ENCODE results near the gene KRT73.
A peak's percentile ranks its signal among the peaks of the same experiment; 100 is the strongest.
"Not testable (repeated sequence)": the region's sequence is repeated elsewhere in the genome, so short reads cannot be mapped to it uniquely, and the experiment has no call there.

The KRT73 gene

DNA sequence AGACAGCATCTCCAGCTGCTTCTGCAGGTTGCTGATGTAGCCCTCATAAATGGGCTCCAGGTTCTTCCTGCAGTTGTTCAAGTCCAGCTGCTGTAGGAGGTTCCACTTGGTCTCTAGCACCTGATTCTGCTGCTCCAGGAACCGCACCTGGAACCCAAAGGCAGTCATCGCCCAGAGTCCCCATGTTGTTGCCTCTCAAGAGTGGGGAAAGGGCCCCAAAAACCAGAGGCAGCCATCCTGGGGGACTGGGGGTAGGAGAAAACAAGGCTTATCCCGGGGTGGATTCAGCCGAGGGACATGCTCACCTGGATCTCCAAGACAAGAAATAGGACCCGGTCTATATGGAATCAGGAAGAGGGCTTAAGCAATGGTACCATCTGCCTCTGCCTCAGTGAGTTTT lies 19.4 kb downstream of the KRT73 start:
- DNase-seq: no peak

DNA sequence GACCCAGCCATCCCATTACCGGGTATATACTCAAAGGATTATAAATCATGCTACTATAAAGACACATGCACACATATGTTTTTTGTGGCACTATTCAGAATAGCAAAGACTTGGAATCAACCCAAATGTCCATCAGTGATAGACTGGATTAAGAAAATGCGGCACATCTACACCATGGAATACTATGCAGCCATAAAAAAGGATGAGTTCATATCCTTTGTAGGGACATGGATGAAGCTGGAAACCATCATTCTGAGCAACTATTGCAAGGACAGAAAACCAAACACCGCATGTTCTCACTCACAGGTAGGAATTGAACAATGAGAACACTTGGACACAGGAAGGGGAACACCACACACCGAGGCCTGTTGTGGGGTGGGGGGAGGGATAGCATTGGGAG lies 24.1 kb downstream of the KRT73 start:
- DNase-seq: not testable (repeated sequence)

DNA sequence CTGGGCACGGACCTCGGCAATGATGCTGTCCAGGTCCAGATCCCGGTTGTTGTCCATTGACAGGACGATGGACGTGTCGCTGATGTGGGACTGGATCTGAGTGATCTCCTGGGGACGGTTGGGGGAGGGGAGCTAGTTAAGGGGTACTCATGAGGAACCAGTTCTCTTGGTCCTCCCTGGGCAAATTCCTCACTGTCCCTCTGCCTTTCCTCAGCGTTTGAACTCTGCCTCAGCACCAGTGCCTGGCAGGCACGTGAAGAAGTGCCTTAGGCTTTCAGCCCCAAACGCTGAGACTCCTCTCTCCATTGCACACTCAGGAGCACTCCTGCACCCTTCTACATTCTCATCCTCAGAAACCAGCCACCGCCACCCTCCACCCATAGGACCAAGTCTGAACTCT lies 26.8 kb downstream of the KRT73 start:
- DNase-seq: no peak

DNA sequence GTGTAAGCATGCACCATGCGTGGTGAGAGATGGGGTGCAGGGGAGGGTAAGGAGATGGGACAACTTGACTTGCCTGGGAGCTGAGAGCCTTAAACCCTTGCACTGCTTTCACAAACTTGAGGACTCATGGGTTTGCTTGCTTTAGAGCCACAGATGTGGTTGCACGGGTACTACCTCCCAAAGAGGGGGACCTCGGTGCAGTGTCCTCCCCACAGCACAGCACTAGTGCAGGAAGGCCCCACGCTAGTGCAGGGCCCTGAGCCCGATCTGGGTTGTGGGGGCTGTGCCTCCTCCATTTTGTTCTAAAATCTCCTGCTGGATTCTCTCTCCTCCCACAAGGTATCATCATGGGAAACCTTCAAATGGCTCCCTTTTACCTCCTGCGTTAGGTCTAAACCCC lies 28.3 kb downstream of the KRT73 start:
- DNase-seq: no peak

DNA sequence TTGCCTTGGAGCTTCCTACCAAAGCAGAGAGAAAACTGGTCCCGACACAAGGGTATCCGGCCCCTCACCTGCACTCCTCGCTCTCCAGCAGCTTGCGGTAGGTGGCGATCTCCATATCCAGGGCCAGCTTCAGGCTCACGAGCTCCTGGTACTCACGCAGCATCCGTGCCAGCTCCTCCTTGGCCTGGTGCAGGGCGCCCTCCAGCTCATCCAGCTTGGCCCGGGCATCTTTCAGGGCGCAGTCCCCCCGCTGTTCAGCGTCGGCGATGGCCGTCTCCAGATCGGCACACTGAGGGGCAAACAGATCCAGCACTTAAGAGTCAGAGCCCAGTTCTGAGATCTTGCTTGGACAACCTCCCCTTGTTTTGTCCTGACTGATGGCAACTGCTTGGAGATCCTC lies 30.8 kb downstream of the KRT73 start:
- no peak for DNase-seq

DNA sequence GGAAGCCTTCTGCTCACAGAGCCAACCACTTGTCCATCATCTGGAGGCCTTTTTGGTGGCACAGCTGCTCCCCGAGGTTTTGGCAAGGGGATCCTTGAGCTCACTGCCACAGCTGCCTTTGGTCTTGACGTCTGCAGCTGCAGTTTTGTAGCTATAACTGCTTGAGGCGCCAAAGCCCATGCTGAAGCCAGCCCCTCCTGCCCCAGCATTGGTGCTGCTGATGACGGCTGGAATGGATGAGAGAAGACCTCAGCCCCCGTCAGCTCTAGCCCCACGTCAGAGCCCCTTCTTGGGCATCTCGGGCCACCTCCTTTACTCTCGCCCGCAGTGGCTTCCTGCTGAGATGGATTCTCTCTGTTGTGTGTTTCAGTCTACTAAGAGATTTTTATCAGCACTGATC lies 32.4 kb downstream of the KRT73 start:
- DNase-seq: peak; percentile 6

DNA sequence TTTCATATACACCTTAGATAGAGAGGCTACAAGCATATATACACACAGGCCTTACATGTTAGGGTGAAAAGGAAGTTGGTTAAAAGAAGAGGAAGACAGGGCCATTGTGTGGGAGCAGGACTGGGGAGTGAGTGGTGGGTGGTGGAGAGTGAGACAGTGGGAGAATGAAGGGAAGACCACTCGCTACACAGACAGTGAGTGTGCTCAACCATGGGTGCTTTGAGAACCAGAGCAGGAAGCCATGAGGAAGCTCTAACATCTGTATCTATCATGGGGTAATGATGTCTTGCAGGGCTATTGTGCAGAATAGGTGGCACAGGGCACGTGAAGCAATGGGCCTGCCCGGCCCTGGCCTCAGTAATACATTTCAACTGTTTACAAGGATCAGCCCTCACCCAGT lies 33.3 kb downstream of the KRT73 start:
- DNase-seq: no peak

DNA sequence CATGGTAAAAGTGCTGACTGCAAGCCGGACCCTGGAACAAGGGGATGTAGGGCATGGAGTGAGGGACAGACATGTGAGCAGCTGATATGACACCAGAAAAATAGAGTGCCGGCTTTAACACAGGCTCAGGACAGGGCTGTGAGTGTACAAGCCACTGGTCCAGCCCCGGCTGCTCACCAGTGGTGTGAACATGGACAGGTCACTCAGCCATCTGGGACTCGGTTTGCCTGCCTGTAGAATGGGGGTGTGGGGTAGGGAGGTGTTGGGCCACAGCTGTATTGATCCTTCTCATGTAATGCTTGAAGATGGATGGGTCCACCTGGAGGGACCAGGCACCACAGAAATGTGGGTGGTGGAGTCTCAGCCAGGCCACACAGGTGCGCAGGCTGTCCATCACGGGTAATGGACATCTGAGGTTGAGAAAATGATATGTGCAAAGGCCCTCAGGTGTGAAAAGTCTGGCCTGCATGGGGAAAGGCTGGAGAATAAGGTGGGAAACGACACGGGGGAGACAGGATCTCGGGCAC lies 34.1 kb downstream of the KRT73 start:
- DNase-seq: no peak

DNA sequence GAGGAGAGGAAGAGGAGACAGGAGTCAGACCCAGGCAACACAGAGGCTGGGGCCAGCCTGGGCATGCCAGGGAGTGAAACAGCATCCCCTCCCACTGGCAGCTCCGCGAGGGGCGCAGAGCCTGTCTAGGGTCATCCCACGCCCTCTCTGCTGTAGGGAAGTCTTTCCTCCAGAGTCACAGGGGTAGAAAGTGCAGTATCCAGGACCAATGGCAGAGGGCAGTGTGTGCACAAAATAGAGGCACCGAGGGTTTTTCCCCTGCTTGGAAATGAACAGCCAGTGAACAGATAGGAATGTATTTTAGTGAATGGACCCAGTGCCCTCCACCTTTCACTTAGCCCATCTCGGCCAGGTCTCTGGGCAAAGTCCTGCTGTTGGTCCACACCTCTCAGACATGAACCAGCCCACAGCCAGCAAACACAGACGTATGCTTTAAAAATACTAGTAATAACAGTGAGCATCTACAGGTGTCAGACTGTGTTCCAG lies 35.3 kb downstream of the KRT73 start:
- peak; percentile 57 for DNase-seq

DNA sequence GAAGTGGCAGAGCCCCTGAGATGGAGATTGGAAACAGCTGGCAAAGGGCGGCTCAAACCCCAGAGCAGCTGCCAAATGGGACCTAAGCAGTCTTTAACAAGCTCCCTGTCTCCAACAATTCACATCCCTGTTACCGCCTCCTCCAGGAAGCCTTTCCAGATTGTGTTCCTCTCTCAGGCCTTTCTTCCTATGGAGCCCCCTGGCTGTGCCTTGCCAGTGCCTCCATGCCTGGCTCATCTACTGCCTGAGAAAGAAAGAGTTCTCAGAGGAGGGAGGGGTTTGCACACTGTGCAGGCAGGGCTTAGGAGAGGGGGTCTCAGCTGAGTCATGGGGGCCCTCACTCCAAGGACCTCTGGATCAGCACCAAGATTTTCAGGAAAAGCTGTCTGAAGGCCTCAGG lies 35.9 kb downstream of the KRT73 start:
- no peak for DNase-seq

DNA sequence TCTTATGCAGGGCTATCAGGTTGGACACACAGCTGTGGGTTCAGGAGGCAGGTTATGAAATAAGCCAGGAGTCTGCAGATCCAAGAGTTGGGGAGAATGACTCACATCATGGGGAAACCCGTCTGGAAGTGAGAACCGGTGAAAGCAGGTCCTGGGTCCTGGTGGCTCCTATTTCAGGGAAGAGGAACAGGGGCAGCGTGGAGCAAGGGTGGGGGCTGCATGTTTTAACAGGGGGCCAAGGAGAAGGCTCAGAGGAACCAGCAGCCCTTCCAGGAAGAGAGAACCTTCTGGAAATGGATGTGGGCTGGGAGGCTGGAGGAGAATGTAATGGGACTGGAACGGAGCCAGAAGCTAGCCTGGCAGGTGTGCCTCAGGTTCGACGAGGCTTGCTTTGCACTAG lies 36.9 kb downstream of the KRT73 start:
- DNase-seq: no peak

DNA sequence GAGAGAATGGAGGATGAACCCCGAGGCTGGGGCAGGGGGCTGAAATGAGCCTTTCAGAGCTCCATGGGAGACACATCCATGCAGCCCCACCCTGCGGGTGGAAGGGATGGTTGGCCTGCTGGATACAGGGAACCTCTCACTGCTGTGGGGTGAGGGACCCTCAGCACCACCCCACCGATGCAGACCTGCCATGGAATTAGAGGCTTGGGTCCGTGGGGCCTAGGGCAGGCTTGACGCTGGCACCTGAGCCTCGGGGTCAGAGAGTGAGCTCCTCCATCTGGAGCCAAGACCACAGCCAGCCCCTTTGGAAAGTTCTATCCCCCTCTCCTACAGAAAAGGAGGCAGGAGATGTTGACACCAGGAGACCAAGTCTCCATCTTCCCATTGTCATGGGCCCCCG lies 37.3 kb downstream of the KRT73 start:
- DNase-seq: no peak

DNA sequence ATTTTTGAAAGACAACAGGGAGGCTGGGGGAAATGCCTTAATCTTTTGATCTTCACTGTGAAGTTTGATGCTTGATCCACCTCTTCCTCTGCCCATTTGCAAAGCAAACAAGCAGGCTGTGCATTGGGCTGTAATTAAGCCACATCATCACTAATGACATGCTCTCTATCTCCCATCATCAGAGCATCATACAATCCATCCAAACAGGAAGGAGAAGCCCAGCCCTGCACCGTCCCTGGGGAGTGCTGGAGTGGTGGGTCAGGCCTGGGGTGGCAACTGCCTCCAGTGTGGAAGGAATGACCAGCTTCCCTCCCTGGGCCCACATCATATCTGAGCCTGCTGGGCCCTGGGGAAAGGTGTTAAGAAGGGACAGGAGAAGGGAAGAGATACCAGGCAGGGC lies 37.9 kb downstream of the KRT73 start:
- DNase-seq: no peak

DNA sequence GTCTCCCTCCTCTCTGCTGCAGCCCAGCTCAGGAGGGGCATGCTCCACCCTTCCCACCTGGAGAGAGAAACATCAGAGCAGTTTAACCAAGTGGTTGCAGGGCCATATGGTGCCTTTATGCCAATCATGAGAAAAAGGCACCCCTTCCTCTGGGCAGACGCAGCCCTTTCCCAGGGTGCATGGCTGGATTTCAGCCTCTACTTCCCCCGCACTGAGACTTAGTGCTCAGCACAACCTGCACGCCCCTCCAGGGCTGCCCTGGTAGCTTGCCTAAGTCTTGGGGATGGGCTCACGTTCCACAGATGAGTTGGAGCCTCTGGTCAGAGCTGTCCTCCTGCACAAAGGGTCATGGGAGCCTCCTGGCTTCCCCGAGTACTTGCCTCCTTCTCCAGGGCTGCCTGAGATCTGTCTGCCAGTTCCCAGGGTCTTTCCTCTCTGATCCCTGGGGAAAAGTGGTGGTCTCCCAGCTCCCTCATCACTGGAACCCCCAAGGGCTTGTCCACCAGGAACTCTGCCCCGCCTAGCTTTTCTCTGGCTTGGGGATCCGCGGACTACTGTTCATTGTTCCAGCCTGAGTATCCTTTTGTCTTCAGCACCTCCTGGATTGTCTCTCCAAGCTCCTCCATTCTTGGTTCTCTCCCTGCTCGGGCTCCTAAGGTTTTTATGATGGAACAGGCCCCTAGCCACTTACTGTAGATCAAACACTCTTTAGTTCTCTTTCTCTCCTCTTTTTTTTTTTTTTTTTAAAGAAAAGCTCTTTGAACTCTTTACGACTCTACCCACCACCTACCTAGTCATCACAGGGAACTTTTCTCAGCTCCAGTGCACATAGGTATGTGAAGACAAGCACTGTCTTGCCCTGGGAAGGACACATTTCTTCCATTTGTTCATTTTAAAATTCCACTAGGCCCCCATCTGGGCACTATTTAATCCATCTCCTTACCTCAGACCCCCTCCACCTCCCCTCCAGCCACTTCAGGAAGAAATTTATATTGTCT lies 38.6 kb downstream of the KRT73 start:
- DNase-seq: no peak

DNA sequence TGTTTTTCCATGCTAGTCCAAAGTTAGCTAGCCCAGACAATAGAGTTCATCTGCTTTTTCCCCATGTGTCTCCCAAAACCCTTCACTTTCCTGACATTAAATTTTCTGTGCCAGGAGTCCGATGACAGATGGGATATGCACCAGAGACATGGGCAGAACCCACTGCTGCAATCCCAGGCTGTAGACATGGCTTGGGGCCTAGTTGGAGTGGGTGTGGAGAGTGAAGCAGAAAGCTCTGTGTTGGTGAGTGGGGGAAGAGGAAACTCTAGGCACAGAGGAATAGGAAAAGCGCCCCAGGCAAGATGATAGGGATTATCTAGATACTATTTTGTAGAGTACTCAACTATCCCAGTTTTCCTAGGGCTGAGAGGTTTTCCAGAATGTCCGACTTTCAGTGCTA lies 39.9 kb downstream of the KRT73 start:
- DNase-seq: no peak

DNA sequence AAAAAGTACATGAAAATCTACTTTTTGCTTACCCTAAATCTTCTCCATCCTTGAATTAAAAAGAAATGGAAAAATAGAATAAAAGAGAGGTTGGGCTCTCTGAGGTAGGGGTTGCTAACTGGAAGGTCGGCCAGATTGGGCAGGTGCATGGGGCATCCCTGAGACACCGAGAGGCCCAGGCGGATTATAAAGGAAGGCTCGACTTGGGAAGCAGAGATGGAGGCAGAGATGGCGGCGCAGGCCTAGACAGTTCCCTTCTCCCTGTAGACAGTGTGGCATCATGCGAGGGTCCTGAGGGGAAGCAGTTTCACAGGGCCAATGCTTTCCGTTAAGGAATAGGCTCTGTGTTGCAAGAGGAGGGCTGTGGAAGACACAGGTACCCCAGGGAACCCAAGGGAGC lies 41.0 kb downstream of the KRT73 start:
- no peak for DNase-seq

DNA sequence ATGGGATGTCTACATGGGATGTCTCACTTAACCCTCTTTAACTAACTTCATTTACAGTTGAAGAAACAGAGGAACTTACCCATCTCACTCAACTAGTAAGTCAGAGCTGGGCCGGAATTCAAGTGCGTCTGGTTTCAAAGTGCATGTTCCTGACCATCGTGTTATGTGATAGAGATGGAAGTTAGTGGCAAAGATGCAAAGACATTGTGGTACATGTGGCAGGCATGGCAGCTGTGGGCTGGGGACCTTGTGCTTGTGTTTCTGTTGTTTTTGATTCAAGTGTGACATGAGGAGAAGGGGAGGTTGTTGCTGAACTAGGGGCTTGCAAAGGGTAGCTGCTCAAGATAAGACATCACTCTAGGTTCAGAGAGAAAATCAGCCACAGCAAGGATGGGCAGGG lies 42.4 kb downstream of the KRT73 start:
- no peak for DNase-seq

DNA sequence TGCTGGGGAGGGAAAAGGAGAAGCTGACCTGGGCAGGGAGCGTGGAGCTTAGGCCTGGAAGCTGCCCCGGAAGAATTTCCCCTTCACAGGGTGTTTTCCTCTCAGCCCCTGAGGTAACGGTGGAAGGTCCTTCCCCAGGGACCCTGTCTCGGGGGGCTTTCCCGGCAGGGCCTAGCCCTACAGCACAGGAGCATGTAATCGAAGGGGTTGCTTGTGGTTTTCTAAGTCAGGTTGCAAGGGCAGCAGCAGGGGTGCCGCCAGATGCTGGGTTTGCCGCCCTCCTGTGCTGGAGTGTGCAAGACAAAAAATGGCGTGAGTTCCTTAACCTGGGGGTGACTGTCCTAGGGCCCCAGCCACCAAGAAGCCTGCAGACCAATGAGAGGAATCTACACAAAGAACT lies 43.1 kb downstream of the KRT73 start:
- DNase-seq: no peak

DNA sequence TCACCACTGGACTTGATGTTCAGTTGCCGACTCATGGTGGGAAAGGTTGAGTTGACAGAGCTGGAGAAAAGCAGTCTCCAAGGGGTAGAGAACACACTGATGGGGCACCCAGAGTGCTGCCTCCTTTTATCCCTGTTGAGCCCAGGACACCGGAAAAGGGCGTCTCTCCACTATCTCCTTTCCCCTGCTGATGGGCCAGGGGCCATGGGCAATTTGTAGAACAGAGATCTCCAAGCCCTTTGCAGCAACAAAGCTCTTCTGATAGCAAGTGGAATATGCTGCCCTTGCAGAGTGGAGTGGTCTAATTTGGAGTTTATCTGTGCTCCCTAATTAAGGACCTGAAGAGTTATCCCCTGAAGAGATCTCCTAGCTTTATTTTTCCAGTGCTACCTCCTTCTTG lies 44.6 kb downstream of the KRT73 start, which contains the start of gene KRT74:
Gene KRT74, minus strand, starts transcription at position 101 of the 400 bp plus-strand sequence. Its CDS starts 66 bp downstream, at position 35.
- no peak for DNase-seq

DNA sequence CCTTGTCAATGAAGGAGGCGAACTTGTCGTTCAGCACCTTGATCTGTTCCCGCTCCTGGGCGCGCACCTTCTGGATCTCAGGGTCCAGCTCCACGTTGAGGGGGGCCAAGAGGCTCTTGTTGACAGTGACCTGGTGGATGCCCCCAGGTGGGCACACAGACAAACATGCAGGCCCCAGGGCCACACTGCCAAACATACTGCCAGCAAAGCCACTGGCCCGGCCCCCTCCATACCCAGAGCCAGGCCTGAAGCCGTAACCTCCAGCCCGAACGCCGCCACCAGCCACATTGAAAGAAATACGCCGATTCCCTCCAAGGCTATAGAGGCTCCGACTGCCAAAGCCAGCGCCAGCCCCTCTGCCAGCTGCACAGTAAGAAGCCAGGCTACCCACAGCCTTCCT lies 45.1 kb downstream of the KRT73 start:
- DNase-seq: no peak

DNA sequence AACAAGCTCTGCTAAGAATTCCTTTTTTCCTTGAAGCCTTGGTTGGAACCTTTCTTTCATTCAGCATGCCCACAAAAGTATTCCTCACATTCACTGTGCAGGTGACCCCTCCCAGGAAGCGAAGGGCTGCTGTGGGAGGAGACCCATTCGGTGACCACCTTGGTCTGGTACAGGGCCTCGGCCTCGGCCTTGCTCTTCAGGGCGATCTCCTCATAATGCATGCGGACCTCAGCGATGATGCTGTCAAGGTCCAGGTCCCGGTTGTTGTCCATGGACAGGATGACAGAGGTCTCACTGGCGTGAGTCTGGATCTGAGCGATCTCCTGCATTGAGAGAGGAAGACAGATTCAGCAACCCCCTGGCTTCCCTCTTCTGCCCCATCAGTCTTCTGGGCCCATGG lies 47.8 kb downstream of the KRT73 start:
- DNase-seq: no peak

DNA sequence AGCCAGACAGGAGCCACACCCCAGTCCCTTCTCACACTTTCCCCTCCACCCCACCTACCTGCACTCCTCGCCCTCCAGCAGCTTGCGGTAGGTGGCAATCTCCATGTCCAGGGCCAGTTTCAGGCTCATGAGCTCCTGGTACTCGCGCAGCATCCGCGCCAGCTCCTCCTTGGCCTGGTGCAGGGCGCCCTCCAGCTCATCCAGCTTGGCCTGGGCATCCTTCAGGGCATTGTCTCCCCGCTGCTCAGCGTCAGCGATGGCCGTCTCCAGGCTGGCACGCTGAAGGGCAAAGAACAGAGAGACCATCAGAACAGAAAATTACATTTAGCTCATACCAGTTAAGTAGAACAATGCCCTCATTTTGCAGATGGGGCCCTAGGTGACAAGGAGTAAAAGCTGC lies 50.2 kb downstream of the KRT73 start:
- no peak for DNase-seq

DNA sequence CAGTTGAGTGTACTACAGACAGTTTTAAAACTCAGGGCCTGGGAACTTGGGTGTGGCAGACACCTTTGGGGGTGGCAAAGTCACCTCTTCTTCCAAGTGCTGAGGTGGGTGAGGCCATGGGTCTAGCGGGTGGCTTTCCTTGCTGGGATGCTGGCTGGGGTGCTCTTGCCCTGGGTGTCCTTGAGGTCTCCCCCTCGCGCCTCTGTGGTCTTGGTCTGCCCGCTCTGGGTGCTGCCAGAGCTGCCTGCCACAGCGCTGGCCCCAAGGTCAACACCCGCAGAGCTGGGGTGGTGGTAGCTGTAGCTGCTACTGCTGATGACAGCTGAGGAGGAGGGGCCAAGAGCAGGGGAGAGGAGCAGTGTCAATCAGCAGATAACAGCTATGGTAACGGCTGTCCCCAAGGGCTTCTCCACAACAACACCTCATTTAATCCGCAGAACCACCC lies 51.5 kb downstream of the KRT73 start:
- DNase-seq: no peak

DNA sequence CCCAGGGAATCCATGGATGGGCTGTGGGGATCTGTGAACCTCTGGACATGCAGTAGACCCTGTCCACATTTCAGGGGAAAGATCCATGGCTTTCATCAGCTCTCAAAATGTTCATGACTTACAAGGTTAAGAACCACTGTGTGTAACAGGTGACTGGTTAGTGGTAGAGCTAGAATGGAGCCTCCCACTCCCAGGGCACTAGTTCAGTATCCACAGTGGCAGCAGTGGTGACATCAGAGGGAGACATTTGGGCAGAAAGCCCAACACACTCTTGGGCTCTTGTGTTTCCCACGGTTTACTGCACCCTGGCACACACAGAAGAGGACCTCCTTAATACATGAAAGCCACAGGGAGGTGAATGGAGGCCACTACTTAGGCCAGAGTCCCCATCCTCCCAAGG lies 53.8 kb downstream of the KRT73 start:
- no peak for DNase-seq

Measured in stimulated activated CD4-positive, alpha-beta T cell treated with anti-CD3 and anti-CD28 coated beads, Interleukin-12 subunit alpha, Interleukin-12 subunit beta, amount 100 ng/mL, for 4 hours (primary cell).